ENCODE results near the gene RGP1.

The RGP1 gene

GRCh38 chr9:35719546-35719945 is 29.5 kb upstream of the RGP1 start:
- no peak for DNase-seq (ENCODE audit: low read depth in 2 of 2)

- no peak for DNase-seq (ENCODE audit: low read depth in 2 of 2)
Observed at GRCh38 chr9:35723426-35723825, 25.7 kb upstream of the RGP1 start.

- no peak for DNase-seq (ENCODE audit: low read depth in 2 of 2)
Observed at GRCh38 chr9:35723908-35724307, 25.2 kb upstream of the RGP1 start.

- no peak for DNase-seq (ENCODE audit: low read depth in 2 of 2)
Observed at GRCh38 chr9:35725362-35725761, 23.7 kb upstream of the RGP1 start.

GRCh38 chr9:35726931-35727330 is 22.2 kb upstream of the RGP1 start:
- DNase-seq (ENCODE audit: low read depth in 2 of 2) = no peak

- DNase-seq (ENCODE audit: low read depth in 2 of 2) = no peak
Observed at GRCh38 chr9:35727676-35728040, 21.4 kb upstream of the RGP1 start.

GRCh38 chr9:35728041-35728971 is 20.8 kb upstream of the RGP1 start:
- peak in 1 of 2 donors; percentile 26 for DNase-seq (ENCODE audit: low read depth in 2 of 2)

- DNase-seq (ENCODE audit: low read depth in 2 of 2) = no peak
Observed at GRCh38 chr9:35729101-35729500, 20.0 kb upstream of the RGP1 start.

- no peak for DNase-seq (ENCODE audit: low read depth in 2 of 2)
Observed at GRCh38 chr9:35729700-35730485, 19.2 kb upstream of the RGP1 start.

GRCh38 chr9:35730486-35730854 is 18.6 kb upstream of the RGP1 start:
- DNase-seq (ENCODE audit: low read depth in 2 of 2) = no peak

- no peak for DNase-seq (ENCODE audit: low read depth in 2 of 2)
Observed at GRCh38 chr9:35731415-35732184, 17.5 kb upstream of the RGP1 start.

- peak; percentile 94 to 96 for DNase-seq (ENCODE audit: low read depth in 2 of 2)
Observed at GRCh38 chr9:35732185-35732799, 16.8 kb upstream of the RGP1 start, which contains the start of the genes CREB3 and TLN1. Gene CREB3, plus strand, starts transcription at chr9:35732666. Its CDS starts 107 bp downstream, at chr9:35732773. Gene TLN1, minus strand, starts transcription at chr9:35732195. Its CDS starts 6,501 bp downstream, at chr9:35725694.

GRCh38 chr9:35732800-35733541 is 16.1 kb upstream of the RGP1 start:
- no peak for DNase-seq (ENCODE audit: low read depth in 2 of 2)

GRCh38 chr9:35734096-35734495 is 15.0 kb upstream of the RGP1 start:
- no peak for DNase-seq (ENCODE audit: low read depth in 2 of 2)

GRCh38 chr9:35736201-35736633 is 12.9 kb upstream of the RGP1 start:
- DNase-seq (ENCODE audit: low read depth in 2 of 2) = no peak

- DNase-seq (ENCODE audit: low read depth in 2 of 2) = no peak
Observed at GRCh38 chr9:35737143-35737542, 11.9 kb upstream of the RGP1 start.

- no peak for DNase-seq (ENCODE audit: low read depth in 2 of 2)
Observed at GRCh38 chr9:35738186-35738585, 10.9 kb upstream of the RGP1 start.

- DNase-seq (ENCODE audit: low read depth in 2 of 2) = no peak
Observed at GRCh38 chr9:35738924-35739323, 10.2 kb upstream of the RGP1 start.

- no peak for DNase-seq (ENCODE audit: low read depth in 2 of 2)
Observed at GRCh38 chr9:35740243-35740642, 8.8 kb upstream of the RGP1 start.

- no peak for DNase-seq (ENCODE audit: low read depth in 2 of 2)
Observed at GRCh38 chr9:35741740-35742139, 7.3 kb upstream of the RGP1 start.

GRCh38 chr9:35743452-35743851 is 5.6 kb upstream of the RGP1 start:
- DNase-seq (ENCODE audit: low read depth in 2 of 2) = no peak
